Measurements from ENCODE around the gene ANO2.

- TF ChIP-seq POLR2AphosphoS5 (IDR thresholded peaks at IDR 0.05; ENCODE audit: low read depth, low read length) (no peak), TAF1 (IDR thresholded peaks at IDR 0.05; ENCODE audit: borderline replicate concordance, insufficient read depth, low read length) (no peak), SIN3A (IDR thresholded peaks at IDR 0.05; ENCODE audit: borderline replicate concordance, insufficient read depth, low read length) (no peak), REST (IDR thresholded peaks at IDR 0.05; ENCODE audit: insufficient read depth in 1 of 2, low read depth in 2 of 2, low read length in 2 of 2) (no peak), FOXP2 (optimal IDR thresholded peaks at IDR 0.05; ENCODE audit: borderline replicate concordance, extremely low read depth, extremely low read length, insufficient read depth) (no peak)
Measured at GRCh38 chr12:5778821-5779220, 166.2 kb downstream of the ANO2 start.
